Natural killer cell (primary cell): ENCODE measurements around the gene FNDC3B. TPM values are rescaled to one million over a fixed set of nuclear protein-coding genes. Genes with fewer than 3 reads are reported as not detected.
A peak's percentile ranks its signal among the peaks of the same experiment; 100 is the strongest.

Experiments used
- ATAC-seq, 3 donors: fragments of 150-1000 bp in 2 of 3; fragments of 200-7000 bp in 1 of 3; cut with Tn5 transposase; 1 replicate in 1 of 3; 2 replicates in 2 of 3; pipeline ENCODE4 v1.10.0; 2021; ENCODE audit warnings: mild to moderate bottlenecking in 2 of 3, moderate library complexity in 2 of 3
- DNase-seq, 2 donors: peaks; one replicate each; pipeline versions ENCODE4 v3.0.0 to v3.0.0-alpha.2; 2013 to 2021; ENCODE audit warnings: mixed read lengths in 1 of 2
- H3K27ac ChIP-seq: one replicate; pipeline ENCODE4 v1.5.1; 2013; ENCODE audit warnings: mild to moderate bottlenecking, low read length
- H3K27me3 ChIP-seq: one replicate; pipeline ENCODE4 v1.6.1; 2013; ENCODE audit warnings: low read length; ENCODE audit not compliant: control insufficient read depth, insufficient read depth
- H3K36me3 ChIP-seq: one replicate; pipeline ENCODE4 v1.6.1; 2013; ENCODE audit warnings: low read length; ENCODE audit not compliant: control insufficient read depth, insufficient read depth
- H3K4me1 ChIP-seq: one replicate; pipeline ENCODE4 v1.6.1; 2013; ENCODE audit warnings: low read length; ENCODE audit not compliant: control insufficient read depth, insufficient read depth
- H3K4me3 ChIP-seq: one replicate; pipeline ENCODE4 v1.5.1; 2013; ENCODE audit warnings: low read length
- H3K9me3 ChIP-seq: one replicate; pipeline ENCODE4 v1.6.1; 2013; ENCODE audit warnings: low read length; ENCODE audit not compliant: control insufficient read depth, insufficient read depth
- H3K27ac Mint-ChIP-seq, 2 donors: one replicate each; pipeline ENCODE4 v1.8.0; 2022; ENCODE audit warnings: mild to moderate bottlenecking in 2 of 2, mixed read lengths in 2 of 2, moderate library complexity in 1 of 2
- H3K27me3 Mint-ChIP-seq, 2 donors: one replicate each; pipeline ENCODE4 v1.8.0; 2022; ENCODE audit warnings: low read depth in 2 of 2, mixed read lengths in 2 of 2
- H3K36me3 Mint-ChIP-seq: one replicate; pipeline ENCODE4 v1.8.0; 2022; ENCODE audit warnings: mixed read lengths
- H3K4me1 Mint-ChIP-seq, 2 donors: one replicate each; pipeline ENCODE4 v1.8.0; 2022; ENCODE audit warnings: mixed read lengths in 2 of 2
- H3K4me3 Mint-ChIP-seq: one replicate; pipeline ENCODE4 v1.8.0; 2022; ENCODE audit warnings: mild to moderate bottlenecking, moderate library complexity, mixed read lengths
- H3K9me3 Mint-ChIP-seq, 2 donors: one replicate each; pipeline ENCODE4 v1.8.0; 2022; ENCODE audit warnings: mixed read lengths in 2 of 2
- CTCF ChIP-seq: fragments of 200-600 bp; IDR thresholded peaks from one replicate; pipeline ENCODE4 v1.8.0; 2022; ENCODE audit warnings: antibody characterized with exemption
- WGBS: methylation state at CpG from one replicate; pipeline ENCODE4 v1.1.7; 2013; ENCODE audit warnings: missing lambda C conversion rate; ENCODE audit not compliant: insufficient coverage; 5-methylcytosine and 5-hydroxymethylcytosine counted together
- intact Hi-C: fragments of 100-400 bp; cut with micrococcal nuclease; formaldehyde crosslinking; loops from one replicate; pipeline ENCODE4 v1.14.2; 2022
- total RNA-seq, 4 donors: library from RNA; stranded (reverse); fragments of 120-200 nt in 1 of 4; gene quantifications; one replicate each; pipeline versions ENCODE4 v1.2.3 to v1.2.4, GENCODE V29; 2013 to 2022

Gene FNDC3B
- total RNA-seq, 3 donors from 2014 or later (not counting 1 experiment from before 2014, with no cell fraction given) = 154 to 214 (median 206) TPM

DNA sequence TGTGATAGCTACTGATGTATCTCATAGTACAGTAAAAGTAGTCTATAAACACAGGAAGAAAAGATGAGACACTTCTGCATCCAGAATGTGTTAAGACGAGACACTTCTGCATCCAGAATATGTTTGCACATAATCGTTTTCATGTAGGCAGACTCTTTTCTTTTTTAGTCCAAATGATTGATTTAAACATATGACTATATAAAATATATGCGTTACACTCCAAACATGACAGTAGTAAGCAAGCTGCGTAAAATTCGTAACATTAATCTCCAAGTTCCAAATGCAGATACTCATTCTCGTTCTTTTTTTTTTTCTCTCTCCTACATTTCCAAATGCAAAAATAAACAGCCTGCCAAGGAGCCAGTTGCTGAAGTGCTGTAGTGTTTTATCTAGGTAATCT is 82.6 kb downstream of the FNDC3B start:
- no peak for DNase-seq
- WGBS = 96% methylated on average over 4 of the region's 6 CpGs
- Mint-ChIP-seq H3K4me3 (no peak overlapping the region), H3K36me3 (peaks cover 14% of the 10 kb centered on the region), H3K27me3 (no peaks in the 10 kb centered on the region), H3K4me1 (peaks cover 70 to 74% of the 10 kb centered on the region in 2 donors), H3K27ac (peak overlapping the region; percentile 15 to 43), H3K9me3 (no peaks in the 10 kb centered on the region)
- no peak for ATAC-seq
- Histone ChIP-seq H3K4me3 (no peak overlapping the region), H3K27ac (no peak overlapping the region), H3K27me3 (no peaks in the 10 kb centered on the region), H3K9me3 (no peaks in the 10 kb centered on the region), H3K4me1 (peaks cover 5% of the 10 kb centered on the region), H3K36me3 (peaks cover 7% of the 10 kb centered on the region)
- TF ChIP-seq CTCF = no peak
- intact Hi-C loops = no loop called here

DNA sequence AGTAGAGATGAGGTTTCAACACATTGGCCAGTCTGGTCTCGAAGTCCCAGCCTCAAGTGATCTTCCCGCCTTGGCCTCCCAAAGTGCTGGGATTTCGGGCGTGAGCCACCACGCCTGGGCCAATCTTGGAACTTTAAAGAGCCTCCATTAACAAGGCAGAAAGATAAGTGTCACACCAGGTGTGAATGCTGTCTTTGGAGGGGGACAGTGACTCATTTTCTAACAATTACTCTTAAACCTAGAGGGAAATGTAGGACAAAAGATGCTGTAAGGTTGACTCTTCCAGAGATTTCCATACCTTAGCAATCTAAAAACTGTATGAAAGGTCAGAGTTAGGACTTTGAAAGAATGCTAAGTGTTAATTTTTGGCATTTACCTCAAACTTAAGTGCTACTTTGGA is 84.9 kb downstream of the FNDC3B start:
- peaks cover 78% of the 10 kb centered on the region in 2 donors for H3K4me1 Mint-ChIP-seq
- no peak for ATAC-seq
- intact Hi-C loops = no loop called here
- peak; percentile 2 for TF ChIP-seq CTCF
- no peak overlapping the region for H3K4me3 ChIP-seq
- peaks cover 2% of the 10 kb centered on the region for H3K36me3 ChIP-seq
- H3K27me3 ChIP-seq = no peaks in the 10 kb centered on the region
- peak overlapping the region; percentile 31 to 47 for H3K27ac Mint-ChIP-seq
- 90% methylated on average over 5 of the region's 5 CpGs for WGBS
- H3K4me3 Mint-ChIP-seq = no peak overlapping the region
- no peaks in the 10 kb centered on the region for H3K9me3 Mint-ChIP-seq
- H3K36me3 Mint-ChIP-seq = peaks cover 7% of the 10 kb centered on the region
- no peaks in the 10 kb centered on the region for H3K9me3 ChIP-seq
- H3K27me3 Mint-ChIP-seq = no peaks in the 10 kb centered on the region
- DNase-seq = no peak
- H3K27ac ChIP-seq = no peak overlapping the region
- H3K4me1 ChIP-seq = peaks cover 24% of the 10 kb centered on the region

- H3K27me3 Mint-ChIP-seq = no peaks in the 10 kb centered on the region
- peaks cover 2% of the 10 kb centered on the region for H3K36me3 ChIP-seq
- 99% methylated on average over 6 of the region's 6 CpGs for WGBS
- H3K4me1 ChIP-seq = peaks cover 24% of the 10 kb centered on the region
- no peak overlapping the region for H3K4me3 ChIP-seq
- H3K4me3 Mint-ChIP-seq = no peak overlapping the region
- H3K36me3 Mint-ChIP-seq = peaks cover 7% of the 10 kb centered on the region
- peaks cover 78% of the 10 kb centered on the region in 2 donors for H3K4me1 Mint-ChIP-seq
- H3K27ac Mint-ChIP-seq = peak overlapping the region; percentile 31 to 47
- ATAC-seq (no peak), DNase-seq (no peak)
- H3K27me3 ChIP-seq = no peaks in the 10 kb centered on the region
- H3K9me3 ChIP-seq = no peaks in the 10 kb centered on the region
- no peaks in the 10 kb centered on the region for H3K9me3 Mint-ChIP-seq
- H3K27ac ChIP-seq = no peak overlapping the region
- no peak for TF ChIP-seq CTCF
- intact Hi-C loops = no loop called here
Observed at GRCh38 chr3:172125053-172125452, 85.7 kb downstream of the FNDC3B start.

GRCh38 chr3:172125963-172126457 is 86.6 kb downstream of the FNDC3B start:
- Mint-ChIP-seq H3K27ac (peak overlapping the region; percentile 79 to 87), H3K27me3 (no peaks in the 10 kb centered on the region), H3K9me3 (no peaks in the 10 kb centered on the region), H3K4me1 (peaks cover 81% of the 10 kb centered on the region in 2 donors), H3K36me3 (peaks cover 7% of the 10 kb centered on the region), H3K4me3 (no peak overlapping the region)
- Histone ChIP-seq H3K36me3 (peaks cover 2% of the 10 kb centered on the region), H3K9me3 (no peaks in the 10 kb centered on the region), H3K27me3 (no peaks in the 10 kb centered on the region), H3K4me3 (no peak overlapping the region), H3K27ac (no peak overlapping the region), H3K4me1 (peaks cover 32% of the 10 kb centered on the region)
- no peak for TF ChIP-seq CTCF
- intact Hi-C loops = no loop called here
- DNase-seq (no peak), ATAC-seq (no peak)
- WGBS = 94% methylated on average over 5 of the region's 6 CpGs
